ENCODE results near the gene PFDN1.

Gene PFDN1

DNA sequence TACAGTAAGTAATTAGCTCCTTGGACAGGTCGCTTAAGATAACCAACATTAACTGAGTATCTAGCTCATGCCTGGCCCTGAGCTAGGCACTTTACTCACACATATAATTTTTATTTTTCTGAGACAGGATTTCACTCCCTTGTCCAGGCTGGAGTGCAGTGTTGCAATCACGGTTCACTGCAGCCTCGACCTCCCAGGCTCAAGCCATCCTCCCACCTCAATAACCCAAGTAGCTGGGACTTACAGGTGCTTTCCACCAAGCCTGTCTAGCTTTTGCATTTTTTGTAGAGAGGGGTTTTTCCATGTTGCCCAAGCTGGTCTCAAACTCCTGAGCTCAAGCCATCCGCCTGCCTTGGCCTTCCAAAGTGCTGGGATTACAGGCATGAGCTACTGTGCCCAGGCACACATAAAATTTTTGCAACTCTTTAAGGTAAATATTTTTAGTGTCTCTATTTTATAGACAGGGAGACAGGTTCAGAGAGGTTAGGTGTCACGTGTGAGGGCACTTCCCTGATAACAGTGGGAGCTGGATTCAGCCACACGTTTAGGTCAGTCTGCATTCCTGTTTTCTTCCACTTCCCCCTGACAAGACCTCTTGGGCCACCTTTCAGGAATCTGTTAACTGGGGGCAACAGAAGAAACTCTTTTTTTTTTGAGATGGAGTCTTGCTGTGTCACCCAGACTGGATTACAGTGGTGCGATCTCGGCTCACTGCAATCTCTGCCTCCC lies 25.3 kb upstream of the PFDN1 start:
- no peak overlapping the region for H3K4me3 ChIP-seq (replicated peaks; ENCODE audit: insufficient read depth, low read length)
- TF ChIP-seq SPI1 (IDR thresholded peaks at IDR 0.05; ENCODE audit: borderline replicate concordance, low read depth) (no peak), GABPA (IDR thresholded peaks at IDR 0.05; ENCODE audit: low read depth) (no peak), POLR2AphosphoS5 (IDR thresholded peaks at IDR 0.05; ENCODE audit: low read depth) (no peak)
- TF ChIP-seq, protein P1, sequence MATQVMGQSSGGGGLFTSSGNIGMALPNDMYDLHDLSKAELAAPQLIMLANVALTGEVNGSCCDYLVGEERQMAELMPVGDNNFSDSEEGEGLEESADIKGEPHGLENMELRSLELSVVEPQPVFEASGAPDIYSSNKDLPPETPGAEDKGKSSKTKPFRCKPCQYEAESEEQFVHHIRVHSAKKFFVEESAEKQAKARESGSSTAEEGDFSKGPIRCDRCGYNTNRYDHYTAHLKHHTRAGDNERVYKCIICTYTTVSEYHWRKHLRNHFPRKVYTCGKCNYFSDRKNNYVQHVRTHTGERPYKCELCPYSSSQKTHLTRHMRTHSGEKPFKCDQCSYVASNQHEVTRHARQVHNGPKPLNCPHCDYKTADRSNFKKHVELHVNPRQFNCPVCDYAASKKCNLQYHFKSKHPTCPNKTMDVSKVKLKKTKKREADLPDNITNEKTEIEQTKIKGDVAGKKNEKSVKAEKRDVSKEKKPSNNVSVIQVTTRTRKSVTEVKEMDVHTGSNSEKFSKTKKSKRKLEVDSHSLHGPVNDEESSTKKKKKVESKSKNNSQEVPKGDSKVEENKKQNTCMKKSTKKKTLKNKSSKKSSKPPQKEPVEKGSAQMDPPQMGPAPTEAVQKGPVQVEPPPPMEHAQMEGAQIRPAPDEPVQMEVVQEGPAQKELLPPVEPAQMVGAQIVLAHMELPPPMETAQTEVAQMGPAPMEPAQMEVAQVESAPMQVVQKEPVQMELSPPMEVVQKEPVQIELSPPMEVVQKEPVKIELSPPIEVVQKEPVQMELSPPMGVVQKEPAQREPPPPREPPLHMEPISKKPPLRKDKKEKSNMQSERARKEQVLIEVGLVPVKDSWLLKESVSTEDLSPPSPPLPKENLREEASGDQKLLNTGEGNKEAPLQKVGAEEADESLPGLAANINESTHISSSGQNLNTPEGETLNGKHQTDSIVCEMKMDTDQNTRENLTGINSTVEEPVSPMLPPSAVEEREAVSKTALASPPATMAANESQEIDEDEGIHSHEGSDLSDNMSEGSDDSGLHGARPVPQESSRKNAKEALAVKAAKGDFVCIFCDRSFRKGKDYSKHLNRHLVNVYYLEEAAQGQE (IDR thresholded peaks at IDR 0.05; ENCODE audit: insufficient replicate concordance, low read depth) = no peak
- TF ChIP-seq, protein P2, sequence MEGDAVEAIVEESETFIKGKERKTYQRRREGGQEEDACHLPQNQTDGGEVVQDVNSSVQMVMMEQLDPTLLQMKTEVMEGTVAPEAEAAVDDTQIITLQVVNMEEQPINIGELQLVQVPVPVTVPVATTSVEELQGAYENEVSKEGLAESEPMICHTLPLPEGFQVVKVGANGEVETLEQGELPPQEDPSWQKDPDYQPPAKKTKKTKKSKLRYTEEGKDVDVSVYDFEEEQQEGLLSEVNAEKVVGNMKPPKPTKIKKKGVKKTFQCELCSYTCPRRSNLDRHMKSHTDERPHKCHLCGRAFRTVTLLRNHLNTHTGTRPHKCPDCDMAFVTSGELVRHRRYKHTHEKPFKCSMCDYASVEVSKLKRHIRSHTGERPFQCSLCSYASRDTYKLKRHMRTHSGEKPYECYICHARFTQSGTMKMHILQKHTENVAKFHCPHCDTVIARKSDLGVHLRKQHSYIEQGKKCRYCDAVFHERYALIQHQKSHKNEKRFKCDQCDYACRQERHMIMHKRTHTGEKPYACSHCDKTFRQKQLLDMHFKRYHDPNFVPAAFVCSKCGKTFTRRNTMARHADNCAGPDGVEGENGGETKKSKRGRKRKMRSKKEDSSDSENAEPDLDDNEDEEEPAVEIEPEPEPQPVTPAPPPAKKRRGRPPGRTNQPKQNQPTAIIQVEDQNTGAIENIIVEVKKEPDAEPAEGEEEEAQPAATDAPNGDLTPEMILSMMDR (IDR thresholded peaks at IDR 0.05; ENCODE audit: insufficient read depth, low read length) = no peak
- H3K27me3 ChIP-seq (ENCODE audit: insufficient read depth, poor library complexity, severe bottlenecking) = no peaks in the 10 kb centered on the region
- no peak overlapping the region for H3K27ac ChIP-seq (replicated peaks)
- no peak for DNase-seq (ENCODE audit: low read depth in 1 of 2, low spot score in 1 of 2)

- no peak overlapping the region for H3K27ac ChIP-seq (replicated peaks)
- H3K4me3 ChIP-seq (replicated peaks; ENCODE audit: insufficient read depth, low read length) = no peak overlapping the region
- TF ChIP-seq, protein P2 (IDR thresholded peaks at IDR 0.05; ENCODE audit: insufficient read depth, low read length) = no peak
- no peak for TF ChIP-seq SPI1 (IDR thresholded peaks at IDR 0.05; ENCODE audit: borderline replicate concordance, low read depth)
- no peak for TF ChIP-seq POLR2AphosphoS5 (IDR thresholded peaks at IDR 0.05; ENCODE audit: low read depth)
- no peak for TF ChIP-seq GABPA (IDR thresholded peaks at IDR 0.05; ENCODE audit: low read depth)
- TF ChIP-seq, protein P1 (IDR thresholded peaks at IDR 0.05; ENCODE audit: insufficient replicate concordance, low read depth) = no peak
- no peak for DNase-seq (ENCODE audit: low read depth in 1 of 2, low spot score in 1 of 2)
- no peaks in the 10 kb centered on the region for H3K27me3 ChIP-seq (ENCODE audit: insufficient read depth, poor library complexity, severe bottlenecking)
Observed at GRCh38 chr5:140327589-140327988, 24.7 kb upstream of the PFDN1 start.

GRCh38 chr5:140325486-140325885 lies 22.6 kb upstream of the PFDN1 start:
- no peak for DNase-seq (ENCODE audit: low read depth in 1 of 2, low spot score in 1 of 2)
- TF ChIP-seq POLR2AphosphoS5 (IDR thresholded peaks at IDR 0.05; ENCODE audit: low read depth) (no peak), GABPA (IDR thresholded peaks at IDR 0.05; ENCODE audit: low read depth) (no peak), SPI1 (IDR thresholded peaks at IDR 0.05; ENCODE audit: borderline replicate concordance, low read depth) (no peak)
- TF ChIP-seq, protein P1 (IDR thresholded peaks at IDR 0.05; ENCODE audit: insufficient replicate concordance, low read depth) = no peak
- TF ChIP-seq, protein P2 (IDR thresholded peaks at IDR 0.05; ENCODE audit: insufficient read depth, low read length) = no peak
- H3K27me3 ChIP-seq (ENCODE audit: insufficient read depth, poor library complexity, severe bottlenecking) = no peaks in the 10 kb centered on the region
- no peak overlapping the region for H3K27ac ChIP-seq (replicated peaks)
- H3K4me3 ChIP-seq (replicated peaks; ENCODE audit: insufficient read depth, low read length) = no peak overlapping the region

Data from HL-60 (cell line).